Measurements from ENCODE around the gene MARVELD1.

DNA sequence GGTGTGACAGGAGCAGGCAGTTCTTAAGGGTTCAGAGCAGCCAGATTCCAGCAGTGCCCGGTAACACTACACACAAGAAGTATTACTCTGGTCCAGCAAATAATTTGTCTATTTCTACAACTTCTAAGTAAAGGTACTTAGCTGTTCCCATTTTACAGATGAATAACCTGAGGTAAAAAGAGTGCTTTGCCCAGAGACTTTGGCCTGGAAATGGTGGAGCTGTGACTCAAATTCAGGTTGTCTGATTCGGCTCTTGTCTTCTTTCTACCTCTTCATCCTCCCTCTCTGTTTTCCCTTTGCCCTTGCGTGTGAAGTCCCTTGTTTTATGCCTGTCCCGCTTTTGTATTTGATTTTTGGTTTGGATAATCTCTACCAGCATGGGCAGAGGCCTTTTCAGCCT, 41.2 kb downstream of the MARVELD1 start:
- TF ChIP-seq GATA3 (IDR thresholded peaks at IDR 0.05; ENCODE audit: low read depth, low read length) = no peak
- TF ChIP-seq GATA2 (IDR thresholded peaks at IDR 0.05; ENCODE audit: low read depth, low read length) = no peak

Data from SH-SY5Y (cell line).